Gastroesophageal sphincter (tissue), 3 donors: ENCODE data around the gene MS4A6A.

Source experiments
- CTCF ChIP-seq, 4 experiments: fragments of 200-600 bp in 2 of 4; fragments of 450-650 bp in 2 of 4; sonication (generic) in 1 of 4; IDR thresholded peaks; one replicate each; pipeline ENCODE4 v1.5.1; 2017 to 2019; ENCODE audit warnings: antibody characterized with exemption in 4 of 4, mild to moderate bottlenecking in 2 of 4, moderate library complexity in 2 of 4
- POLR2AphosphoS5 ChIP-seq: sonication (generic); formaldehyde crosslinking; IDR thresholded peaks from one replicate; pipeline ENCODE4 v1.6.1; 2017; ENCODE audit warnings: antibody characterized with exemption

DNA sequence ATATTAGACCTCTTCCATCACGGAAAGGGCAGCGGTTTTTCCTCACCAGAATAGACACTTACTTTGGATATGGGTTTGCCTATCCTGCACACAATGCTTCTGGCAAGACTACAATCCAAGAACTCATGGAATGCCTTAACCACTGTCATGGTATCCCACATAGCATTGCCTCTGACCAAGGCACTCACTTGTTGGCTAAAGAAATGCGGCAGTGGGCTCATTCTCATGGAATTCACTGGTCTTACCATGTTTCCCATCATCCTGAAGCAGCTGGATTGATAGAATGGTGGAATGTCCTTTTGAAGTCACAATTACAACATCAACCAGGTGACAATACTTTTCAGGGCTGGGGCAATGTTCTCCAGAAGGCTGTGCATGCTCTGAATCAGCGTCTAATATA, 39.3 kb upstream of the MS4A6A start:
- TF ChIP-seq CTCF (IDR thresholded peaks at IDR 0.05): no peak
- no peak for TF ChIP-seq POLR2AphosphoS5
